SU-DHL-6 (cell line): ENCODE data around the gene CLEC18A.
"Not testable (repeated sequence)": the region's sequence is repeated elsewhere in the genome, so short reads cannot be mapped to it uniquely, and the experiment has no call there.

ENCODE experiments used
- CTCF ChIP-seq: fragments of 200-600 bp; sonication (generic); IDR thresholded peaks from one replicate; pipeline ENCODE4 v1.5.1; 2017; ENCODE audit warnings: antibody characterized with exemption, mild to moderate bottlenecking, low read length, moderate library complexity; ENCODE audit not compliant: insufficient read depth, poor library complexity, severe bottlenecking
- EZH2phosphoT487 ChIP-seq: fragments of 200-600 bp; sonication (generic), shearing (Covaris generic); conservative IDR thresholded peaks from 2 replicates; pipeline ENCODE4 v1.6.1; 2018; ENCODE audit warnings: mild to moderate bottlenecking, antibody characterized with exemption, low read length, moderate library complexity, mixed read lengths

GRCh38 chr16:69965661-69966054, 14.5 kb downstream of the CLEC18A start:
- TF ChIP-seq CTCF, EZH2phosphoT487: not testable (repeated sequence)
